SK-N-MC (cell line): Measurements from ENCODE around the gene IL21R.

ENCODE experiments used
- EZH2 ChIP-seq: fragments of 200-600 bp; sonication (generic); IDR thresholded peaks from one replicate; pipeline ENCODE4 v1.6.1; 2017; ENCODE audit warnings: antibody characterized with exemption
- FOXP2 ChIP-seq: optimal IDR thresholded peaks from 2 replicates; pipeline ENCODE3; 2011; ENCODE audit warnings: mild to moderate bottlenecking, moderate library complexity; ENCODE audit not compliant: insufficient read depth; ENCODE audit errors: extremely low read length, control extremely low read depth
- POLR2AphosphoS5 ChIP-seq: IDR thresholded peaks from 2 replicates; pipeline ENCODE4 v1.6.1; 2012; ENCODE audit warnings: mild to moderate bottlenecking, low read depth, low read length, borderline replicate concordance

DNA sequence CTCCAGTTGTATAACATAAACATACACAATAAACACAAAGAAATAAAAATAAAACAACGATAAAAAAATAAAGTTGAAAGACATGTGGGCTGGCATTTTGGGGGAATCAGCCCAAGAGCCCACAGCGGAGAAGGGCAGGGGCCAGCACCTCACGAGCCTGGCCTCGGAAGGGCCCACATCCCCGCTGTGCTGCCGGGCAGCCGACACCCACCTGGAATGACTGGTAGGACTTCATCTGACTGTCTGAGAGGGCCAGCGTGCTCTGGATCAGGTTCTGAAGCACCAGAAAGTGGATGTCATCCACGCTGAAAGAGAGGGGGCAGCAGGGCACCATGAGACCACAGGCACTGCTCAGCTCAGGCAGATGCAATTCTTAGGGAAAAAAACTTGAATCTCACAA is 74.3 kb downstream of the IL21R start:
- TF ChIP-seq POLR2AphosphoS5 (no peak), EZH2 (no peak), FOXP2 (no peak)
